ENCODE measurements around the gene LHX4. TPM values are rescaled to one million over a fixed set of nuclear protein-coding genes. Genes with fewer than 3 reads are reported as not detected.

The LHX4 gene
- total and polyA plus RNA-seq, 4 donors, result under 0.01 to 0.19 (median 0.05) TPM

DNA sequence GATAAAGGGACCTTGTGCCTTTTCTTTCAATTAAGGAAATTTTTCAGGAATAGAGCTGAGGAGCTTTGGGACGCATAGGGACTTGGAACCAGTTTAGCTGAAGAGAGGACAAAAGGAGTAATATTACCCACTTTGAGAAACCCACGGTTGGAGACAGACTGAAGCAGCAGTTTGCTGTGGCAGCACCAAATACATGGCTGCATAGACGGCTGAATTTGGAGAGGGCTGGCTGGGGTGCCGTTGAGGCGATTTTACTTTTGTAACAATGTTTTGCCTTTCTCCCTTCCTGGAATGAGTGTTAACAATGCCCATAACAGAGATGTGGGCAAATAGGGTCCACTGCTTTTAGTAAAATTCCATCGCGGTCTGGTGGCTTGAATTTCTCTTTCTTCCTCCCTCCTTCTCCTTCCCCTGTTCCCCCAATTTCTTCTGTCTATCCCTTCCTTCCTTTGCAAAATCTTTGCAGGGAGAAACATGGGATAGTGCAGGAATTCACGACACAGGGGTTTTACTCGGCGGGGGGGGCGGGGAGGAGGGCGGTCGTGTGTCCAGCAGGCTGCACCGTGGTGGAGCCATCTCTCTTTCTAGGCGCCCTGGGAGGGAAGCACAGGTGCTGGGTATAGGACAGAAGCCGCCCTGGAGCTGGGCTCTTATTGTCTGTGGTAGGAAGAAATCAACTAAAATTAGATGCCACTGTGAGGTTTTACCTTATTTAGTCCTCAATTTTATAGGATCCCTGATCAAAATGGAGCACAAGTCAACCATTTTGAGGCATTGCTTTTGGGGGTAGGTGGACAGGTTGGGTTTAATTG is 6.8 kb downstream of the LHX4 start (continued):
- TF ChIP-seq, protein P1, sequence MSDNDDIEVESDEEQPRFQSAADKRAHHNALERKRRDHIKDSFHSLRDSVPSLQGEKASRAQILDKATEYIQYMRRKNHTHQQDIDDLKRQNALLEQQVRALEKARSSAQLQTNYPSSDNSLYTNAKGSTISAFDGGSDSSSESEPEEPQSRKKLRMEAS (IDR thresholded peaks at IDR 0.05), result no peak
- no peak for TF ChIP-seq HNF4A (conservative IDR thresholded peaks at IDR 0.05)

DNA sequence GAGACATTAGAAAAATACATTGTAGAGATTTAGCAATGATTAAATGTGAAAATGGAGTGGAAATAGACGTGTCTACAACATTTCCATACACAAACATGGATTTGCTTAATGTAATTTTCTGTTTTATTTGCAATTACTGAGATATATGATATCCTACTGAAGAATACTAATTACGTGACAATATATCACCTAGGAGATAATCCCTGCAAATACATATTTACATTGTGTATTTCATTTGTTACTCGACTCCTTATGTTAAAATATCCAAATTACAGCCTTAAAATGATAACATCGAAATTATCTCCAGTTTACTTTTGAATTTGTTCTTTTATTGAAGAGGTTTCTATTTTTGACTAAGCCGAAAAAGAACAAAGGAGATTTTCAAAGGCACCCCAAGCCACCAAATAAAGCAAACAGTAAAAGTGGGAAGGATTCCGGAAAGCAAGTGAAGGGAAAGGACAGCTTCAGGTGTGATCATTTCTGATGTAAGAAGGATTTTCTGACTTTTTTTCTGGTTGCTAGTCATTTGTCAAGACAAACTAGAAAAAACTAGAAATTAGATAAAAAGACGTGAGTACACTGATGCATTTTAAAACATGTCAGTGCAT is 7.9 kb downstream of the LHX4 start:
- Histone ChIP-seq H3K4me3 (ENCODE audit: low read depth in 1 of 3, low read length in 3 of 3) (no peak overlapping the region), H3K36me3 (ENCODE audit: control insufficient read depth in 4 of 4, insufficient read depth in 3 of 4, low read depth in 1 of 4, low read length in 3 of 4) (no peaks in the 10 kb centered on the region), H3K9ac (ENCODE audit: low read depth in 1 of 2, low read length in 2 of 2) (no peak overlapping the region), H3K9me3 (ENCODE audit: control insufficient read depth in 4 of 4, low read length in 3 of 4) (no peaks in the 10 kb centered on the region), H3K27ac (ENCODE audit: low read depth in 1 of 2, low read length in 2 of 2) (no peak overlapping the region), H3K4me1 (ENCODE audit: control insufficient read depth in 4 of 4, insufficient read depth in 4 of 4, low read length in 3 of 4) (peaks cover 16 to 28% (median 28%) of the 10 kb centered on the region in 4 donors), H3K27me3 (ENCODE audit: control insufficient read depth in 4 of 4, insufficient read depth in 4 of 4, low read length in 3 of 4) (peaks cover 13 to 42% (median 26%) of the 10 kb centered on the region in 4 donors)
- TF ChIP-seq FOXA1 (IDR thresholded peaks at IDR 0.05) (no peak), JUND (IDR thresholded peaks at IDR 0.05) (no peak), EGR1 (IDR thresholded peaks at IDR 0.05; ENCODE audit: low read depth in 2 of 2) (no peak), TAF1 (conservative IDR thresholded peaks at IDR 0.05) (no peak), RXRA (IDR thresholded peaks at IDR 0.05) (no peak), HNF4G (IDR thresholded peaks at IDR 0.05) (no peak), NR2F2 (IDR thresholded peaks at IDR 0.05) (no peak), HNF4A (conservative IDR thresholded peaks at IDR 0.05) (no peak), SP1 (IDR thresholded peaks at IDR 0.05) (no peak)
- TF ChIP-seq, protein P2, sequence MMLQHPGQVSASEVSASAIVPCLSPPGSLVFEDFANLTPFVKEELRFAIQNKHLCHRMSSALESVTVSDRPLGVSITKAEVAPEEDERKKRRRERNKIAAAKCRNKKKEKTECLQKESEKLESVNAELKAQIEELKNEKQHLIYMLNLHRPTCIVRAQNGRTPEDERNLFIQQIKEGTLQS (IDR thresholded peaks at IDR 0.05), result no peak
- TF ChIP-seq, protein P3, sequence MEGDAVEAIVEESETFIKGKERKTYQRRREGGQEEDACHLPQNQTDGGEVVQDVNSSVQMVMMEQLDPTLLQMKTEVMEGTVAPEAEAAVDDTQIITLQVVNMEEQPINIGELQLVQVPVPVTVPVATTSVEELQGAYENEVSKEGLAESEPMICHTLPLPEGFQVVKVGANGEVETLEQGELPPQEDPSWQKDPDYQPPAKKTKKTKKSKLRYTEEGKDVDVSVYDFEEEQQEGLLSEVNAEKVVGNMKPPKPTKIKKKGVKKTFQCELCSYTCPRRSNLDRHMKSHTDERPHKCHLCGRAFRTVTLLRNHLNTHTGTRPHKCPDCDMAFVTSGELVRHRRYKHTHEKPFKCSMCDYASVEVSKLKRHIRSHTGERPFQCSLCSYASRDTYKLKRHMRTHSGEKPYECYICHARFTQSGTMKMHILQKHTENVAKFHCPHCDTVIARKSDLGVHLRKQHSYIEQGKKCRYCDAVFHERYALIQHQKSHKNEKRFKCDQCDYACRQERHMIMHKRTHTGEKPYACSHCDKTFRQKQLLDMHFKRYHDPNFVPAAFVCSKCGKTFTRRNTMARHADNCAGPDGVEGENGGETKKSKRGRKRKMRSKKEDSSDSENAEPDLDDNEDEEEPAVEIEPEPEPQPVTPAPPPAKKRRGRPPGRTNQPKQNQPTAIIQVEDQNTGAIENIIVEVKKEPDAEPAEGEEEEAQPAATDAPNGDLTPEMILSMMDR (IDR thresholded peaks at IDR 0.05; ENCODE audit: low read depth, low read length, missing input control), result no peak
- TF ChIP-seq, protein P4, sequence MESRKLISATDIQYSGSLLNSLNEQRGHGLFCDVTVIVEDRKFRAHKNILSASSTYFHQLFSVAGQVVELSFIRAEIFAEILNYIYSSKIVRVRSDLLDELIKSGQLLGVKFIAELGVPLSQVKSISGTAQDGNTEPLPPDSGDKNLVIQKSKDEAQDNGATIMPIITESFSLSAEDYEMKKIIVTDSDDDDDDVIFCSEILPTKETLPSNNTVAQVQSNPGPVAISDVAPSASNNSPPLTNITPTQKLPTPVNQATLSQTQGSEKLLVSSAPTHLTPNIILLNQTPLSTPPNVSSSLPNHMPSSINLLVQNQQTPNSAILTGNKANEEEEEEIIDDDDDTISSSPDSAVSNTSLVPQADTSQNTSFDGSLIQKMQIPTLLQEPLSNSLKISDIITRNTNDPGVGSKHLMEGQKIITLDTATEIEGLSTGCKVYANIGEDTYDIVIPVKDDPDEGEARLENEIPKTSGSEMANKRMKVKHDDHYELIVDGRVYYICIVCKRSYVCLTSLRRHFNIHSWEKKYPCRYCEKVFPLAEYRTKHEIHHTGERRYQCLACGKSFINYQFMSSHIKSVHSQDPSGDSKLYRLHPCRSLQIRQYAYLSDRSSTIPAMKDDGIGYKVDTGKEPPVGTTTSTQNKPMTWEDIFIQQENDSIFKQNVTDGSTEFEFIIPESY (IDR thresholded peaks at IDR 0.05), result no peak
- DNase-seq (ENCODE audit: low spot score), result no peak
- WGBS, result 22% methylated on average over 7 of the region's 7 CpGs

DNA sequence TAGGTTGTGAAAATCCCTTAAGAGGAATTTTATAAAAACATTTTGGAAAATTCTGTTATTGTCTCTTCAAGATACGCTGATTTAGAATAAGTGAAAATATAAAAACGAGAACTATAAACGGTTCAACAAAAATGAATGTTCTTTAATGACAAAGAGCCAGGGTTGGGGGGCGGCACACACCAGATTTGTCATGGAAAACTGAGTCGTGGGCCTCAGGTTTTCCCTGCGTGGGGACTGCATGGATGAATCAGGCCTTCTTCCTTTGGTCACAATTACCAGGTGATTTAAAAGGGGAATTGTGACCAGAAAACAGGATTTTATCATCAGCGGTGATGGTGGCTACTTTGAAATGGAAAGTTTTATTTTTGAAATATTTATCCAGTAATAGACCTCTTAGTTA is 8.6 kb downstream of the LHX4 start:
- DNase-seq (ENCODE audit: low spot score), result no peak
- Histone ChIP-seq H3K9me3 (ENCODE audit: control insufficient read depth in 4 of 4, low read length in 3 of 4) (no peaks in the 10 kb centered on the region), H3K4me1 (ENCODE audit: control insufficient read depth in 4 of 4, insufficient read depth in 4 of 4, low read length in 3 of 4) (peaks cover 9 to 24% (median 22%) of the 10 kb centered on the region in 4 donors), H3K36me3 (ENCODE audit: control insufficient read depth in 4 of 4, insufficient read depth in 3 of 4, low read depth in 1 of 4, low read length in 3 of 4) (no peaks in the 10 kb centered on the region), H3K27me3 (ENCODE audit: control insufficient read depth in 4 of 4, insufficient read depth in 4 of 4, low read length in 3 of 4) (peaks cover 8 to 36% (median 24%) of the 10 kb centered on the region in 4 donors), H3K4me3 (ENCODE audit: low read depth in 1 of 3, low read length in 3 of 3) (no peak overlapping the region), H3K27ac (ENCODE audit: low read depth in 1 of 2, low read length in 2 of 2) (no peak overlapping the region), H3K9ac (ENCODE audit: low read depth in 1 of 2, low read length in 2 of 2) (no peak overlapping the region)
- 28% methylated on average over 7 of the region's 7 CpGs for WGBS
- TF ChIP-seq RAD21 (IDR thresholded peaks at IDR 0.05) (no peak), SP1 (IDR thresholded peaks at IDR 0.05) (no peak), FOXA2 (IDR thresholded peaks at IDR 0.05) (no peak), GABPA (IDR thresholded peaks at IDR 0.05 in 1 of 2, conservative IDR thresholded peaks at IDR 0.05 in 1 of 2) (no peak), FOXA1 (IDR thresholded peaks at IDR 0.05) (no peak), HNF4G (IDR thresholded peaks at IDR 0.05) (no peak), EGR1 (IDR thresholded peaks at IDR 0.05; ENCODE audit: low read depth in 2 of 2) (no peak), JUND (IDR thresholded peaks at IDR 0.05) (no peak)
- TF ChIP-seq, protein P1 (IDR thresholded peaks at IDR 0.05), result no peak
- TF ChIP-seq, protein P4 (IDR thresholded peaks at IDR 0.05), result no peak
- TF ChIP-seq, protein P5, sequence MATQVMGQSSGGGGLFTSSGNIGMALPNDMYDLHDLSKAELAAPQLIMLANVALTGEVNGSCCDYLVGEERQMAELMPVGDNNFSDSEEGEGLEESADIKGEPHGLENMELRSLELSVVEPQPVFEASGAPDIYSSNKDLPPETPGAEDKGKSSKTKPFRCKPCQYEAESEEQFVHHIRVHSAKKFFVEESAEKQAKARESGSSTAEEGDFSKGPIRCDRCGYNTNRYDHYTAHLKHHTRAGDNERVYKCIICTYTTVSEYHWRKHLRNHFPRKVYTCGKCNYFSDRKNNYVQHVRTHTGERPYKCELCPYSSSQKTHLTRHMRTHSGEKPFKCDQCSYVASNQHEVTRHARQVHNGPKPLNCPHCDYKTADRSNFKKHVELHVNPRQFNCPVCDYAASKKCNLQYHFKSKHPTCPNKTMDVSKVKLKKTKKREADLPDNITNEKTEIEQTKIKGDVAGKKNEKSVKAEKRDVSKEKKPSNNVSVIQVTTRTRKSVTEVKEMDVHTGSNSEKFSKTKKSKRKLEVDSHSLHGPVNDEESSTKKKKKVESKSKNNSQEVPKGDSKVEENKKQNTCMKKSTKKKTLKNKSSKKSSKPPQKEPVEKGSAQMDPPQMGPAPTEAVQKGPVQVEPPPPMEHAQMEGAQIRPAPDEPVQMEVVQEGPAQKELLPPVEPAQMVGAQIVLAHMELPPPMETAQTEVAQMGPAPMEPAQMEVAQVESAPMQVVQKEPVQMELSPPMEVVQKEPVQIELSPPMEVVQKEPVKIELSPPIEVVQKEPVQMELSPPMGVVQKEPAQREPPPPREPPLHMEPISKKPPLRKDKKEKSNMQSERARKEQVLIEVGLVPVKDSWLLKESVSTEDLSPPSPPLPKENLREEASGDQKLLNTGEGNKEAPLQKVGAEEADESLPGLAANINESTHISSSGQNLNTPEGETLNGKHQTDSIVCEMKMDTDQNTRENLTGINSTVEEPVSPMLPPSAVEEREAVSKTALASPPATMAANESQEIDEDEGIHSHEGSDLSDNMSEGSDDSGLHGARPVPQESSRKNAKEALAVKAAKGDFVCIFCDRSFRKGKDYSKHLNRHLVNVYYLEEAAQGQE (IDR thresholded peaks at IDR 0.05), result no peak

Data from liver (tissue), 9 donors.